Measurements from ENCODE around the gene TPRX1.

GRCh38 chr19:47848425-47848822 lies 44.1 kb upstream of the TPRX1 start:
- no peak for TF ChIP-seq CTCF (conservative IDR thresholded peaks at IDR 0.05)
- TF ChIP-seq EZH2 (IDR thresholded peaks at IDR 0.05; ENCODE audit: low read depth), result no peak
